ENCODE data around the gene ZNF555. TPM values are rescaled to one million over a fixed set of nuclear protein-coding genes. Genes with fewer than 3 reads are reported as not detected.

ZNF555 gene
- total and polyA plus RNA-seq, 2 of the 13 experiments (the other 11 are each of a cell fraction or from before 2014, with no cell fraction given) = 5.0 to 8.0 TPM

- ChIA-PET CTCF (ENCODE audit: low intra/inter-chr PET ratio, low total read pairs) (no interaction called here), POLR2A (no interaction called here)
- in situ Hi-C loops (cut with HindIII; ENCODE audit: extremely low pct_ligation_motif_present, low pct_unique_long_range_greater_than_20kb) = no loop called here
- no TSS peak for BruUV-seq (replicated peaks)
- H3K27ac ChIP-seq (ENCODE audit: extremely low read length, insufficient read depth, low read length) = no peak overlapping the region
- no peaks in the 10 kb centered on the region for H3K9me3 ChIP-seq (ENCODE audit: low read length)
- ATAC-seq (no peak), FAIRE-seq (no peak), DNase-seq (ENCODE audit: low spot score) (no peak)
- H3K4me1 ChIP-seq (ENCODE audit: insufficient read depth, low read length) = peaks cover 44% of the 10 kb centered on the region
- H3K79me2 ChIP-seq (ENCODE audit: insufficient read depth, low read length) = peaks cover 50% of the 10 kb centered on the region
- H3K36me3 ChIP-seq (replicated peaks in 1 of 2; ENCODE audit: control insufficient read depth in 1 of 2, insufficient read depth in 2 of 2, low read length in 2 of 2) = peaks cover 2% of the 10 kb centered on the region in 2 experiments; a peak in 3 of 5 replicates
- TF ChIP-seq NFE2 (CRISPR knock-in tag; IDR thresholded peaks at IDR 0.05) (no peak), ZNF317 (CRISPR knock-in tag; IDR thresholded peaks at IDR 0.05) (no peak), POGK (CRISPR knock-in tag; conservative IDR thresholded peaks at IDR 0.05) (no peak), ZNF343 (CRISPR knock-in tag; IDR thresholded peaks at IDR 0.05) (no peak), SNAPC2 (CRISPR knock-in tag; IDR thresholded peaks at IDR 0.05) (no peak), HHEX (CRISPR knock-in tag; IDR thresholded peaks at IDR 0.05) (no peak), ZNF274 (CRISPR knock-in tag; IDR thresholded peaks at IDR 0.05) (no peak), MAFF (IDR thresholded peaks at IDR 0.05; ENCODE audit: low read depth, low read length) (no peak), MIER3 (CRISPR knock-in tag; IDR thresholded peaks at IDR 0.05; ENCODE audit: borderline replicate concordance) (no peak), ZFX (CRISPR knock-in tag; IDR thresholded peaks at IDR 0.05; ENCODE audit: low read depth) (no peak), NR2F2 (IDR thresholded peaks at IDR 0.05; ENCODE audit: borderline replicate concordance, low read depth) (no peak), CHD4 (IDR thresholded peaks at IDR 0.05; ENCODE audit: borderline replicate concordance, low read length) (no peak)
- TF ChIP-seq, protein P1, sequence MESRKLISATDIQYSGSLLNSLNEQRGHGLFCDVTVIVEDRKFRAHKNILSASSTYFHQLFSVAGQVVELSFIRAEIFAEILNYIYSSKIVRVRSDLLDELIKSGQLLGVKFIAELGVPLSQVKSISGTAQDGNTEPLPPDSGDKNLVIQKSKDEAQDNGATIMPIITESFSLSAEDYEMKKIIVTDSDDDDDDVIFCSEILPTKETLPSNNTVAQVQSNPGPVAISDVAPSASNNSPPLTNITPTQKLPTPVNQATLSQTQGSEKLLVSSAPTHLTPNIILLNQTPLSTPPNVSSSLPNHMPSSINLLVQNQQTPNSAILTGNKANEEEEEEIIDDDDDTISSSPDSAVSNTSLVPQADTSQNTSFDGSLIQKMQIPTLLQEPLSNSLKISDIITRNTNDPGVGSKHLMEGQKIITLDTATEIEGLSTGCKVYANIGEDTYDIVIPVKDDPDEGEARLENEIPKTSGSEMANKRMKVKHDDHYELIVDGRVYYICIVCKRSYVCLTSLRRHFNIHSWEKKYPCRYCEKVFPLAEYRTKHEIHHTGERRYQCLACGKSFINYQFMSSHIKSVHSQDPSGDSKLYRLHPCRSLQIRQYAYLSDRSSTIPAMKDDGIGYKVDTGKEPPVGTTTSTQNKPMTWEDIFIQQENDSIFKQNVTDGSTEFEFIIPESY (CRISPR knock-in tag; IDR thresholded peaks at IDR 0.05) = no peak
- TF ChIP-seq, protein P2, sequence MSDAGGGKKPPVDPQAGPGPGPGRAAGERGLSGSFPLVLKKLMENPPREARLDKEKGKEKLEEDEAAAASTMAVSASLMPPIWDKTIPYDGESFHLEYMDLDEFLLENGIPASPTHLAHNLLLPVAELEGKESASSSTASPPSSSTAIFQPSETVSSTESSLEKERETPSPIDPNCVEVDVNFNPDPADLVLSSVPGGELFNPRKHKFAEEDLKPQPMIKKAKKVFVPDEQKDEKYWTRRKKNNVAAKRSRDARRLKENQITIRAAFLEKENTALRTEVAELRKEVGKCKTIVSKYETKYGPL (CRISPR knock-in tag; IDR thresholded peaks at IDR 0.05) = no peak
- H3K4me3 ChIP-seq (replicated peaks in 1 of 3; ENCODE audit: insufficient read depth in 1 of 3, low read depth in 2 of 3, low read length in 3 of 3) = no peak overlapping the region
- intact Hi-C loops (cut with micrococcal nuclease; ENCODE audit: unreplicated experiment) = no loop called here
- H4K20me1 ChIP-seq (ENCODE audit: insufficient read depth, low read length) = peaks cover 2% of the 10 kb centered on the region; the same call in 1 of the 2 replicates
- no peaks in the 10 kb centered on the region for H3K27me3 ChIP-seq (ENCODE audit: control insufficient read depth in 1 of 2, insufficient read depth in 2 of 2, low read length in 2 of 2)
- H3K4me2 ChIP-seq (ENCODE audit: low read depth, low read length) = no peak overlapping the region
- H3K9ac ChIP-seq (ENCODE audit: insufficient read depth, low read depth, low read length) = no peak overlapping the region
- H2AFZ ChIP-seq (ENCODE audit: low read length) = no peak overlapping the region
- WGBS (ENCODE audit: low lambda C conversion rate) = 97% methylated on average over 2 of the region's 2 CpGs
These were observed 3.8 kb downstream of the ZNF555 start for GRCh38 chr19:2845107-2845506.
